ENCODE results near the gene PTGFRN. TPM values are rescaled to one million over a fixed set of nuclear protein-coding genes. Genes with fewer than 3 reads are reported as not detected.

The PTGFRN gene
- total RNA-seq, 1 experiment from 2014 or later = 60.6 TPM

GRCh38 chr1:116929961-116930592 lies 20.4 kb downstream of the PTGFRN start:
- Histone ChIP-seq H3K9me2 (ENCODE audit: insufficient read depth) (no peaks in the 10 kb centered on the region), H3K9me3 (ENCODE audit: control insufficient read depth in 1 of 2, insufficient read depth in 1 of 2, low read depth in 1 of 2, low read length in 2 of 2) (no peaks in the 10 kb centered on the region), H3K79me2 (ENCODE audit: insufficient read depth, low read length) (peaks cover 21% of the 10 kb centered on the region), H3K36me3 (ENCODE audit: control insufficient read depth in 1 of 2, insufficient read depth in 2 of 2, low read length in 2 of 2) (no peaks in the 10 kb centered on the region), H3K4me3 (replicated peaks in 1 of 2; ENCODE audit: low read depth in 1 of 2, low read length in 2 of 2) (no peak overlapping the region), H2AFZ (ENCODE audit: low read depth, low read length, poor library complexity, severe bottlenecking) (no peak overlapping the region), H3K9ac (ENCODE audit: low read length) (no peak overlapping the region), H3K27ac (ENCODE audit: low read depth, low read length) (no peak overlapping the region), H3K4me1 (ENCODE audit: control insufficient read depth in 1 of 2, insufficient read depth in 2 of 2, low read length in 2 of 2) (no peaks in the 10 kb centered on the region), H3K27me3 (ENCODE audit: insufficient read depth, low read length) (no peaks in the 10 kb centered on the region), H3K4me2 (ENCODE audit: low read length) (no peak overlapping the region), H4K20me1 (ENCODE audit: insufficient read depth) (no peaks in the 10 kb centered on the region)
- no peak for DNase-seq (ENCODE audit: low read depth, low spot score)
- CTCF ChIA-PET = no interaction called here
- POLR2A ChIA-PET = no interaction called here
- TF ChIP-seq SIN3A (IDR thresholded peaks at IDR 0.05; ENCODE audit: low read depth) = no peak
- no peak for TF ChIP-seq ZNF274 (IDR thresholded peaks at IDR 0.05; ENCODE audit: low read depth, low read length)
- TF ChIP-seq ATF3 (IDR thresholded peaks at IDR 0.05) = no peak
- no peak for TF ChIP-seq SRF (IDR thresholded peaks at IDR 0.05; ENCODE audit: low read depth)
- no peak for TF ChIP-seq POLR2A (IDR thresholded peaks at IDR 0.05; ENCODE audit: borderline replicate concordance, extremely low read depth, insufficient read depth, insufficient read length)
- TF ChIP-seq FOSL1 (IDR thresholded peaks at IDR 0.05; ENCODE audit: low read depth) = no peak
- TF ChIP-seq CBX3 (IDR thresholded peaks at IDR 0.05; ENCODE audit: low read depth) = no peak
- no peak for TF ChIP-seq MAX (IDR thresholded peaks at IDR 0.05)
- no peak for TF ChIP-seq SP1 (IDR thresholded peaks at IDR 0.05; ENCODE audit: low read depth)
- no peak for TF ChIP-seq TCF7L2 (IDR thresholded peaks at IDR 0.05; ENCODE audit: borderline replicate concordance, extremely low read depth, insufficient read depth, insufficient read length)
- no peak for TF ChIP-seq ZBTB33 (IDR thresholded peaks at IDR 0.05; ENCODE audit: extremely low read depth, insufficient replicate concordance, low read length)
- TF ChIP-seq EZH2 (IDR thresholded peaks at IDR 0.05) = no peak
- intact Hi-C loops (cut with micrococcal nuclease) = loop anchor here (10.0 kb wide), 1 partner anchor 195 kb away; no protein-coding TSS in a partner anchor
- RAD21 ChIA-PET (ENCODE audit: low non-redundant PET in 1 of 2, low total read pairs in 2 of 2, uncharacterized antibody in 2 of 2, unreplicated experiment in 2 of 2) = no interaction called here
- no TSS peak for BruUV-seq (replicated peaks)
- ATAC-seq = no peak

Data from HCT116 (cell line).